OCI-LY1 (cell line): ENCODE data around the gene GLT8D2.

ENCODE experiments used
- CTCF ChIP-seq: fragments of 200-600 bp; sonication (generic), shearing (Covaris generic); IDR thresholded peaks from 2 replicates; pipeline ENCODE4 v1.5.1; 2017; ENCODE audit warnings: mild to moderate bottlenecking, antibody characterized with exemption, low read length, moderate library complexity, mixed read lengths
- EZH2 ChIP-seq: fragments of 200-600 bp; sonication (generic), shearing (Covaris generic); IDR thresholded peaks from 2 replicates; pipeline ENCODE4 v1.8.0; 2017; ENCODE audit warnings: borderline replicate concordance, mixed run types, mild to moderate bottlenecking, antibody characterized with exemption, low read length, moderate library complexity, mixed read lengths

GRCh38 chr12:104054681-104055346 lies 4.8 kb upstream of the GLT8D2 start:
- TF ChIP-seq CTCF (no peak), EZH2 (no peak)
